Endothelial cell of umbilical vein (primary cell): Measurements from ENCODE around the gene DIABLO. TPM values are rescaled to one million over a fixed set of nuclear protein-coding genes. Genes with fewer than 3 reads are reported as not detected.

ENCODE experiments used
- BruUV-seq: library from RNA; stranded (reverse); fragments of 400-500 nt; replicated peaks from 2 replicates; lab custom pipeline; 2021; lab: Mats Ljungman, UMichigan
- CTCF ChIA-PET: fragments of 300-600, 350-600 bp; sonication (Branson Sonifier 250); formaldehyde crosslinking; loops from one replicate; lab custom pipeline; 2021; ENCODE audit warnings: antibody characterized with exemption, inconsistent platforms; lab: Charles Lee
- POLR2A ChIA-PET: fragments of 300-600, 350-600 bp; sonication (Branson Sonifier 250); formaldehyde crosslinking; loops from one replicate; lab custom pipeline; 2021; ENCODE audit warnings: antibody characterized with exemption, inconsistent platforms; lab: Charles Lee
- DNase-seq: peaks from one replicate; pipeline ENCODE4 v3.0.0-alpha.2; 2011; ENCODE audit warnings: low read depth, low spot score
- FAIRE-seq: peaks from 2 replicates; lab custom pipeline; 2011; peaks lifted over from hg19 to GRCh38; lab: Jason Lieb, UNC
- H2AFZ ChIP-seq: 2 replicates; pipeline ENCODE4 v1.6.0; 2012; ENCODE audit warnings: low read depth, low read length, control low read depth, inconsistent platforms
- H3K27ac ChIP-seq: 2 replicates; pipeline ENCODE4 v1.5.1; 2011; ENCODE audit warnings: low read depth, mild to moderate bottlenecking, control low read depth, low read length, moderate library complexity; ENCODE audit not compliant: insufficient read depth
- H3K27me3 ChIP-seq, 2 experiments: 2 replicates each; pipeline versions ENCODE4 v1.6.0 to v1.6.1; 2011; ENCODE audit warnings: low read length in 2 of 2, mixed read lengths in 1 of 2; ENCODE audit not compliant: control insufficient read depth in 2 of 2, insufficient read depth in 2 of 2
- H3K36me3 ChIP-seq, 2 experiments: 2 replicates in 1 of 2; 3 replicates in 1 of 2; pipeline ENCODE4 v1.5.1; 2011; ENCODE audit warnings: low read length in 2 of 2, mild to moderate bottlenecking in 1 of 2, moderate library complexity in 1 of 2; ENCODE audit not compliant: control insufficient read depth in 2 of 2, insufficient read depth in 2 of 2; ENCODE audit errors: extremely low read depth in 1 of 2
- H3K4me1 ChIP-seq: 3 replicates; pipeline ENCODE4 v1.5.1; 2011; ENCODE audit warnings: mild to moderate bottlenecking, low read length; ENCODE audit not compliant: control insufficient read depth, insufficient read depth; ENCODE audit errors: extremely low read depth
- H3K4me2 ChIP-seq: 2 replicates; pipeline ENCODE4 v1.6.1; 2011; ENCODE audit warnings: low read length, control low read depth, mixed read lengths; ENCODE audit not compliant: insufficient read depth
- H3K4me3 ChIP-seq, 3 experiments: fragments of 200-600 bp in 1 of 3; sonication (generic), shearing (Covaris generic) in 1 of 3; replicated peaks in 1 of 3; 2 replicates each; pipeline ENCODE4 v1.5.1; 2011 to 2016; ENCODE audit warnings: control low read depth in 3 of 3, low read length in 3 of 3, mild to moderate bottlenecking in 2 of 3, inconsistent platforms in 1 of 3, low read depth in 1 of 3, moderate library complexity in 1 of 3; ENCODE audit not compliant: insufficient read depth in 1 of 3
- H3K79me2 ChIP-seq: 2 replicates; pipeline ENCODE4 v1.6.0; 2012; ENCODE audit warnings: low read length, inconsistent platforms; ENCODE audit not compliant: control insufficient read depth, insufficient read depth
- H3K9ac ChIP-seq: replicated peaks from 2 replicates; pipeline ENCODE3; 2011; ENCODE audit warnings: low read length, control low read depth; ENCODE audit not compliant: insufficient read depth; ENCODE audit errors: extremely low read depth
- H3K9me1 ChIP-seq: replicated peaks from 3 replicates; pipeline ENCODE4 v1.6.0; 2011; ENCODE audit warnings: mild to moderate bottlenecking, low read length; ENCODE audit not compliant: control insufficient read depth, insufficient read depth; ENCODE audit errors: extremely low read depth
- H3K9me3 ChIP-seq: replicated peaks from 2 replicates; pipeline ENCODE4 v1.5.1; 2012; ENCODE audit warnings: low read length, inconsistent platforms; ENCODE audit not compliant: control insufficient read depth, insufficient read depth
- H4K20me1 ChIP-seq: replicated peaks from 2 replicates; pipeline ENCODE3; 2011; ENCODE audit warnings: mild to moderate bottlenecking, low read length; ENCODE audit not compliant: control insufficient read depth, insufficient read depth; ENCODE audit errors: extremely low read depth
- EZH2 ChIP-seq: IDR thresholded peaks from 2 replicates; pipeline ENCODE4 v1.6.1; 2012; ENCODE audit warnings: borderline replicate concordance, low read depth, mild to moderate bottlenecking, moderate library complexity, low read length, inconsistent platforms; ENCODE audit not compliant: severe bottlenecking
- FOS ChIP-seq: IDR thresholded peaks from 2 replicates; pipeline ENCODE4 v1.6.1; 2011; ENCODE audit warnings: mild to moderate bottlenecking, low read length, moderate library complexity, borderline replicate concordance; ENCODE audit not compliant: insufficient read depth
- GATA2 ChIP-seq: IDR thresholded peaks from 2 replicates; pipeline ENCODE4 v1.7.0; 2011; ENCODE audit warnings: low read depth, mild to moderate bottlenecking, moderate library complexity, mixed read lengths, low read length; ENCODE audit not compliant: insufficient read length, insufficient read depth
- JUN ChIP-seq: IDR thresholded peaks from 2 replicates; pipeline ENCODE4 v1.6.1; 2011; ENCODE audit warnings: borderline replicate concordance, low read depth; ENCODE audit not compliant: insufficient read length, insufficient read depth
- MYC ChIP-seq: IDR thresholded peaks from one replicate; pipeline ENCODE4 v1.6.1; 2011; ENCODE audit warnings: mild to moderate bottlenecking, low read depth, low read length
- POLR2A ChIP-seq: IDR thresholded peaks from 2 replicates; pipeline ENCODE4 v1.6.1; 2012; ENCODE audit warnings: low read depth, mild to moderate bottlenecking, control low read depth, low read length
- POLR2AphosphoS5 ChIP-seq: IDR thresholded peaks from 2 replicates; pipeline ENCODE4 v1.6.1; 2012; ENCODE audit warnings: low read depth, mild to moderate bottlenecking, control low read depth, low read length, moderate library complexity; ENCODE audit not compliant: insufficient read depth
- dilution Hi-C: fragments of 300-500 bp; cut with MboI; formaldehyde crosslinking; loops from one replicate; pipeline ENCODE4 v1.15.0; 2019; ENCODE audit warnings: low sequenced_read_pairs; ENCODE audit not compliant: extremely low pct_ligation_motif_present
- intact Hi-C: fragments of 100-400 bp; cut with micrococcal nuclease; formaldehyde crosslinking; loops from one replicate; pipeline ENCODE4 v1.10.0; 2022
- polyA plus RNA-seq, 4 experiments: library from polyadenylated mRNA; depleted of rRNA in 3 of 4; stranded (reverse) in 3 of 4; unstranded in 1 of 4; fragments of >200 nt; gene quantifications; 2 replicates each; pipeline versions ENCODE4 v1.2.1 to v1.2.3, GENCODE V29; 2011 to 2012; ENCODE audit warnings: missing spikeins in 1 of 4
- total RNA-seq: library from RNA; stranded (reverse); gene quantifications from 2 replicates; pipeline ENCODE4 v1.2.3, GENCODE V29; 2021
- TF ChIP-seq, protein P1 (sequence below): IDR thresholded peaks from 2 replicates; pipeline ENCODE4 v1.6.1; 2011; ENCODE audit not compliant: insufficient read depth, insufficient read length
- TF ChIP-seq, protein P2 (sequence below), 2 donors: IDR thresholded peaks; 1 replicate in 1 of 2; 2 replicates in 1 of 2; pipeline ENCODE4 v1.5.1; 2011; ENCODE audit warnings: low read length in 2 of 2, mild to moderate bottlenecking in 2 of 2, moderate library complexity in 2 of 2, control low read depth in 1 of 2, inconsistent platforms in 1 of 2, low read depth in 1 of 2; ENCODE audit not compliant: insufficient read depth in 1 of 2; ENCODE audit errors: extremely low read depth in 1 of 2

DIABLO gene
- total and polyA plus RNA-seq, 2 donors (not counting 3 experiments of a cell fraction or from before 2014, with no cell fraction given): 49.9 to 55.4 TPM

GRCh38 chr12:122185079-122185478, 40.8 kb downstream of the DIABLO start:
- Histone ChIP-seq H4K20me1 (no peaks in the 10 kb centered on the region), H3K9me3 (no peaks in the 10 kb centered on the region), H3K9ac (no peak overlapping the region), H3K4me2 (no peak overlapping the region), H3K27ac (no peak overlapping the region), H3K4me3 (no peak overlapping the region), H3K9me1 (no peaks in the 10 kb centered on the region), H3K36me3 (no peaks in the 10 kb centered on the region), H3K79me2 (no peaks in the 10 kb centered on the region), H3K27me3 (no peaks in the 10 kb centered on the region), H2AFZ (no peak overlapping the region), H3K4me1 (peaks cover under 1% of the 10 kb centered on the region)
- intact Hi-C loops: no loop called here
- FAIRE-seq: no peak
- POLR2A ChIA-PET: no interaction called here
- dilution Hi-C loops: no loop called here
- CTCF ChIA-PET: no interaction called here
- BruUV-seq: no TSS peak
- TF ChIP-seq EZH2 (no peak), FOS (no peak), GATA2 (no peak), POLR2A (no peak), JUN (no peak), POLR2AphosphoS5 (no peak), MYC (no peak)
- TF ChIP-seq, protein P1, sequence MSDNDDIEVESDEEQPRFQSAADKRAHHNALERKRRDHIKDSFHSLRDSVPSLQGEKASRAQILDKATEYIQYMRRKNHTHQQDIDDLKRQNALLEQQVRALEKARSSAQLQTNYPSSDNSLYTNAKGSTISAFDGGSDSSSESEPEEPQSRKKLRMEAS: no peak
- TF ChIP-seq, protein P2, sequence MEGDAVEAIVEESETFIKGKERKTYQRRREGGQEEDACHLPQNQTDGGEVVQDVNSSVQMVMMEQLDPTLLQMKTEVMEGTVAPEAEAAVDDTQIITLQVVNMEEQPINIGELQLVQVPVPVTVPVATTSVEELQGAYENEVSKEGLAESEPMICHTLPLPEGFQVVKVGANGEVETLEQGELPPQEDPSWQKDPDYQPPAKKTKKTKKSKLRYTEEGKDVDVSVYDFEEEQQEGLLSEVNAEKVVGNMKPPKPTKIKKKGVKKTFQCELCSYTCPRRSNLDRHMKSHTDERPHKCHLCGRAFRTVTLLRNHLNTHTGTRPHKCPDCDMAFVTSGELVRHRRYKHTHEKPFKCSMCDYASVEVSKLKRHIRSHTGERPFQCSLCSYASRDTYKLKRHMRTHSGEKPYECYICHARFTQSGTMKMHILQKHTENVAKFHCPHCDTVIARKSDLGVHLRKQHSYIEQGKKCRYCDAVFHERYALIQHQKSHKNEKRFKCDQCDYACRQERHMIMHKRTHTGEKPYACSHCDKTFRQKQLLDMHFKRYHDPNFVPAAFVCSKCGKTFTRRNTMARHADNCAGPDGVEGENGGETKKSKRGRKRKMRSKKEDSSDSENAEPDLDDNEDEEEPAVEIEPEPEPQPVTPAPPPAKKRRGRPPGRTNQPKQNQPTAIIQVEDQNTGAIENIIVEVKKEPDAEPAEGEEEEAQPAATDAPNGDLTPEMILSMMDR (IDR thresholded peaks at IDR 0.05; ENCODE audit: extremely low read depth in 1 of 2, insufficient read depth in 1 of 2, low read depth in 1 of 2, low read length in 2 of 2): no peak
- DNase-seq: no peak
